IMR-90 (cell line): ENCODE data around the gene GLG1.

Experiments used
- BHLHE40 ChIP-seq: fragments of 150-350 bp; IDR thresholded peaks from 2 replicates; pipeline ENCODE4 v1.6.1; 2016; ENCODE audit warnings: mild to moderate bottlenecking, low read depth, low read length
- CEBPB ChIP-seq: IDR thresholded peaks from 2 replicates; pipeline ENCODE4 v1.6.1; 2012; ENCODE audit warnings: low read depth, low read length, improper control_type of control experiment
- MAFK ChIP-seq: IDR thresholded peaks from 2 replicates; pipeline ENCODE4 v1.6.1; 2012; ENCODE audit warnings: low read depth, low read length, improper control_type of control experiment
- MAZ ChIP-seq: IDR thresholded peaks from 2 replicates; pipeline ENCODE4 v1.6.1; 2012; ENCODE audit warnings: low read depth, mild to moderate bottlenecking, low read length, improper control_type of control experiment, moderate library complexity, borderline replicate concordance
- POLR2A ChIP-seq: IDR thresholded peaks from 2 replicates; pipeline ENCODE4 v1.6.1; 2012; ENCODE audit warnings: mild to moderate bottlenecking, low read depth, low read length
- RAD21 ChIP-seq: IDR thresholded peaks from 2 replicates; pipeline ENCODE4 v1.6.1; 2012; ENCODE audit warnings: low read length, improper control_type of control experiment
- RCOR1 ChIP-seq: IDR thresholded peaks from 2 replicates; pipeline ENCODE4 v1.6.1; 2012; ENCODE audit warnings: mild to moderate bottlenecking, low read length, improper control_type of control experiment; ENCODE audit not compliant: insufficient replicate concordance
- RFX5 ChIP-seq: IDR thresholded peaks from 2 replicates; pipeline ENCODE4 v1.8.0; 2012; ENCODE audit warnings: low read depth, mild to moderate bottlenecking, low read length, moderate library complexity
- USF2 ChIP-seq: fragments of 150-350 bp; IDR thresholded peaks from 2 replicates; pipeline ENCODE4 v1.6.1; 2017; ENCODE audit warnings: mild to moderate bottlenecking, antibody characterized with exemption, low read length, low read depth
- TF ChIP-seq, protein P1 (sequence below): conservative IDR thresholded peaks from 2 replicates; pipeline ENCODE4 v1.5.1; 2012; ENCODE audit warnings: mild to moderate bottlenecking, low read depth, low read length, improper control_type of control experiment
- TF ChIP-seq, protein P2 (sequence below): fragments of 150-350 bp; IDR thresholded peaks from 2 replicates; pipeline ENCODE4 v1.6.1; 2016; ENCODE audit warnings: low read depth, mild to moderate bottlenecking, low read length, moderate library complexity, borderline replicate concordance

- TF ChIP-seq, protein P1, sequence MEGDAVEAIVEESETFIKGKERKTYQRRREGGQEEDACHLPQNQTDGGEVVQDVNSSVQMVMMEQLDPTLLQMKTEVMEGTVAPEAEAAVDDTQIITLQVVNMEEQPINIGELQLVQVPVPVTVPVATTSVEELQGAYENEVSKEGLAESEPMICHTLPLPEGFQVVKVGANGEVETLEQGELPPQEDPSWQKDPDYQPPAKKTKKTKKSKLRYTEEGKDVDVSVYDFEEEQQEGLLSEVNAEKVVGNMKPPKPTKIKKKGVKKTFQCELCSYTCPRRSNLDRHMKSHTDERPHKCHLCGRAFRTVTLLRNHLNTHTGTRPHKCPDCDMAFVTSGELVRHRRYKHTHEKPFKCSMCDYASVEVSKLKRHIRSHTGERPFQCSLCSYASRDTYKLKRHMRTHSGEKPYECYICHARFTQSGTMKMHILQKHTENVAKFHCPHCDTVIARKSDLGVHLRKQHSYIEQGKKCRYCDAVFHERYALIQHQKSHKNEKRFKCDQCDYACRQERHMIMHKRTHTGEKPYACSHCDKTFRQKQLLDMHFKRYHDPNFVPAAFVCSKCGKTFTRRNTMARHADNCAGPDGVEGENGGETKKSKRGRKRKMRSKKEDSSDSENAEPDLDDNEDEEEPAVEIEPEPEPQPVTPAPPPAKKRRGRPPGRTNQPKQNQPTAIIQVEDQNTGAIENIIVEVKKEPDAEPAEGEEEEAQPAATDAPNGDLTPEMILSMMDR: no peak
- TF ChIP-seq USF2 (no peak), MAFK (no peak), POLR2A (no peak), RAD21 (no peak), RFX5 (no peak), CEBPB (no peak), MAZ (no peak), BHLHE40 (no peak), RCOR1 (no peak)
- TF ChIP-seq, protein P2, sequence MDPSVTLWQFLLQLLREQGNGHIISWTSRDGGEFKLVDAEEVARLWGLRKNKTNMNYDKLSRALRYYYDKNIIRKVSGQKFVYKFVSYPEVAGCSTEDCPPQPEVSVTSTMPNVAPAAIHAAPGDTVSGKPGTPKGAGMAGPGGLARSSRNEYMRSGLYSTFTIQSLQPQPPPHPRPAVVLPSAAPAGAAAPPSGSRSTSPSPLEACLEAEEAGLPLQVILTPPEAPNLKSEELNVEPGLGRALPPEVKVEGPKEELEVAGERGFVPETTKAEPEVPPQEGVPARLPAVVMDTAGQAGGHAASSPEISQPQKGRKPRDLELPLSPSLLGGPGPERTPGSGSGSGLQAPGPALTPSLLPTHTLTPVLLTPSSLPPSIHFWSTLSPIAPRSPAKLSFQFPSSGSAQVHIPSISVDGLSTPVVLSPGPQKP: no peak
These were observed 168.4 kb downstream of the GLG1 start for GRCh38 chr16:74438492-74438979.
